HL-60/S4 treated with phorbol 12-myristate 13-acetate at 8.2 ng/mL for 4 days and 3 days (cell line): ENCODE data around the gene ZNF77.
"Not testable (repeated sequence)": the region's sequence is repeated elsewhere in the genome, so short reads cannot be mapped to it uniquely, and the experiment has no call there.

ENCODE experiments used
- in situ Hi-C: fragments of 300-500 bp; cut with MboI; formaldehyde crosslinking; loops from 2 replicates; pipeline ENCODE4 v1.15.0; 2022; ENCODE audit warnings: low sequenced_read_pairs

Gene ZNF77

DNA sequence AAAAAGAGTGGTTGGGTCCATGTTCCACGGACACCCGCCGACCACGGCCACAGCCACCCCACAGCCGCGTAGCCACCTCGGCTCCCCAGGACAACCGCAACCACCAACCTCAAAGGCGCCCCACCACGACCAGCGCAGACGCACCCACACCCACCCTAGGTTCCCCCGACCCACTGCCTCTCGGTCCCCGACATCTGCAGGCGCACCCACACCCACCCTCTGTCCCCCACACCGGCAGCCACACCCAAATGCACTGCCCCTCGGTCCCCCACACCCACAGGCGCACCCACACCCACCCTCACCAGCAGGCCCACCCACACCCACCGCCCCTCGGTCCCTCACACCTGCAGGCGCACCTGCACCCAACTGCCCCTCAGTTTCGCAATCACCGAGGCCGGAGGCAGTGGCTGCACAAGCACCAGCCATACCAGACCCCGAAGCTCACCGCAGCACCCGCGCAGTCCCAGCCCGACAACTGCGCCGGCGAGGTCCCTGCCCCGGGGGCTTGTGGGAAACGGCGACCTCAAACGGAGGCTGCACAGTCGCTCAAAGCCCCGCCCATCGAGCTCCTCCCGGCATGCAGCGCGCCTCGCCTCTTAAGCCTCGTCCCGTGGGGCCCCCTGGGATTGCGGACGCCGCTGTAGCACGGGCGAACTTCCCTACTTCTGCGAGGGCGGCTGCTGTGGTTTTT is 18.3 kb downstream of the ZNF77 start:
- in situ Hi-C loops = loop anchor here (25.0 kb wide), 1 partner anchor 89 kb away; the partner anchor contains the start of gene ZNF555

- in situ Hi-C loops = no loop called here
Measured at GRCh38 chr19:2923510-2923909, 21.3 kb downstream of the ZNF77 start.

GRCh38 chr19:2922987-2923386 is 21.8 kb downstream of the ZNF77 start:
- in situ Hi-C loops = no loop called here

DNA sequence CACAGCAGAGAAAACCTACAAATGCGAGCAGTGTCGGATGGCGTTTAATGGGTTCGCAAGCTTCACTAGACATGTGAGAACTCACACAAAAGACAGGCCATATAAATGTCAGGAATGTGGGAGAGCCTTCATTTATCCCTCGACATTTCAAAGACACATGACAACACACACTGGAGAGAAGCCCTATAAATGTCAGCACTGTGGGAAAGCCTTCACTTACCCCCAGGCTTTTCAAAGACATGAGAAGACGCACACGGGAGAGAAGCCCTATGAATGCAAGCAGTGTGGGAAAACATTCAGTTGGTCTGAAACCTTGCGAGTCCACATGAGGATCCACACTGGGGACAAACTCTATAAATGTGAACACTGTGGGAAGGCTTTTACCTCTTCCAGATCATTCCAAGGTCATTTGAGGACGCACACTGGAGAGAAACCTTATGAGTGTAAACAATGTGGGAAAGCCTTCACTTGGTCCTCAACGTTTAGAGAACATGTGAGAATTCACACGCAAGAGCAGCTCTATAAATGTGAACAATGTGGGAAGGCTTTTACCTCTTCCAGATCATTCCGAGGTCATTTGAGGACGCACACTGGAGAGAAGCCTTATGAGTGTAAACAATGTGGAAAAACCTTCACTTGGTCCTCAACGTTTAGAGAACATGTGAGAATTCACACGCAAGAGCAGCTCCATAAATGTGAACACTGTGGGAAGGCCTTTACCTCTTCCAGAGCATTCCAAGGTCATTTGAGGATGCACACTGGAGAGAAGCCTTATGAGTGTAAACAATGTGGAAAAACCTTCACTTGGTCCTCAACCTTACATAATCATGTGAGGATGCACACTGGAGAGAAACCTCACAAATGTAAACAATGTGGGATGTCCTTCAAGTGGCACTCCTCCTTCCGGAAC is 27.2 kb downstream of the ZNF77 start:
- in situ Hi-C loops = no loop called here

DNA sequence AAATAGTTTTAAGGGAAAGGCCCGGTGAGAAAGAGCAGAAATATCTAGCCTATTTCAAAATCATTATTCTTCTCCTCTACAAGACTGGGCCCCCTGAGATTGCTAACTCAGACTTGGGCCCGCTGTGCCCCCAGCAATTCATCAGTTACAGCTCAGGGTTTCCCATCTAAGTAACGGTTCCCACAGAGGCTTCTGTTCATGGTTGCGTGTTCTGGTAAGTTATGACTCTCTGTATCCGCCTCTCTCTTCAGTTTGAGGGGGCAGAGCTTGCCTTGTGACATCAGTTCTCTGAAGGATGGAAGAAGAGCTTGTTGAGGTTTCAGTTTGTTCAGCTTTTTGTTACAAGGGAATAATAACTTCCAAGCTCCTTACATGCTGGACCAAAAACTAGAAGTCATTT is 32.5 kb downstream of the ZNF77 start:
- in situ Hi-C loops = no loop called here

GRCh38 chr19:2906631-2907195 is 38.1 kb downstream of the ZNF77 start:
- in situ Hi-C loops = no loop called here

DNA sequence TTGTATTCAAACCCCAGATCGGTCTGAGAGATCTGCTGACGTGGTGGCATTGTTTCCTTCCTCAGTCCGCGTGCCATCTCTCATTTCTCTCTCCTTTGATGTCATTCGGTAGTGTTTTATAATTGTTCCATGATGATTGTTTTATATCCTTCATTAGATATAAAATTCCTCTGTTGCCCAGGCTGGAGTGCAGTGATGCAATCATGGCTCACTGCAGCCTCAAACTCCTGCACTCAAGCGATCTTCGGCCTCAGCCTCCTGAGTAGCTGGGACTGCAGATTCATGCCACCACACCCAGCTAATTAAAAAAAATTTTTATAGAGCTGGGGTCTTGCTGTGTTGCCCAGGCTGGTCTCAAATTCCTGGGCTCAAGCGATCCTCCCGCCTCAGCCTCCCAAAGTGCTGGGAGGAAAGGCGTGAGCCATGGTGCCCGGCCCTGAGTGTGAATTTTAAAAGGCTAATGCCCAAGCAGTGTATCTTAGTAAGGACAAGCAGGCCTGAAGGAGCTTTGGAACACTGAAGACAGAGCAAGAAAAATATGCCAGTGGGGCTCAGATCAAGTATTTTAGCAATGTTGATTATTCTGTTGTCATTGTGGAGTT is 38.8 kb downstream of the ZNF77 start:
- in situ Hi-C loops = no loop called here

- in situ Hi-C loops = not testable (repeated sequence)
Measured at GRCh38 chr19:2903326-2903725, 41.4 kb downstream of the ZNF77 start.

- in situ Hi-C loops = no loop called here
Measured at GRCh38 chr19:2902590-2903218, 42.1 kb downstream of the ZNF77 start.

DNA sequence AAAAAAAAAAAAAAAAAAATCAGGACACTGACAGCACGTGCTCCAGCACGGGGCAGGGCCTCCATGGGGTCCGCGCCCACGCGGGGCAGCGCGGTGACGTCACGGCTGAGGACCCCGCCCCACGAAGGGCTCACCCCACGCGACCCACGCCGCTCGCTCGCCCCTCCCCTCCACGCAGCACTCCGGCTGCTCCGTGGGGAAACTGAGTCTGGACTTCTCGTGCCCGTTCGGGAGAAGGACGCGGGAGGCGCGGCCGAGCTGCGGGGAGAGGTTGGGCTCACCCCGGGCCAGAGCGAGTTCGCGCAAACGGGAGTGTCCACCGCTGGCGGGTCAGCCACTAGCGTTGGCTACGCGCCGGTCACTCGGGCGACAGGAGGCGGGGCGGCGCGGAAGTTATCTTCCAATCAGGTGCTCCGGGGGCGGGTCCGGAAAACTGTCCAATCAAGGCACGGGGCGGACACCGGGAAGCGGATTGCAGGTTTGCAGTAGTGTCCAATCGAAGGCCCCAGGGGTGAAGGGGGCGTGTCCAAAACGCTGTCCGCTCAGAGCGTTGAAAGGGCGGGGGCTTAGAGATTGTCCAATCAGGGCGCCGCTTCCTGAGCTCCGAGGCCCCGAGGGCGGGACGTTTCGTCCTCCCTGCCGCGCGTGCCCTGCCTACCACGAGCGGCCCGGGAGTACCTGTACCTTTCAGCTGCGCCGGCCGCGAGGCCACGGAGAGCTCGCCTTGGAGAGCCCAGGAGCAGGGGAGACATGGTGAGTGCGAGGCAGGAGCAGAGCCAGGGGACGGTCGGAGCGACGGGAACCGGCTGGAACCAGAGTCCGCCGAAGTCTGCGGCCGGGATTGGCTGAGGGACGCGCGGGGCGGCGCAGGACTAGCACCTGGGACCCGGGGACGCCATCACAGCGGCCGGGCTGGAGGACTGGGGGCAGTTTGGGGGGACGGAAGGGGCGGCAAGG is 44.2 kb downstream of the ZNF77 start, which contains the start of gene ZNF57:
ZNF57 (plus strand) TSS at position 633 of the 957 bp plus-strand sequence; CDS start at position 751, 118 bp downstream.
- in situ Hi-C loops = no loop called here

DNA sequence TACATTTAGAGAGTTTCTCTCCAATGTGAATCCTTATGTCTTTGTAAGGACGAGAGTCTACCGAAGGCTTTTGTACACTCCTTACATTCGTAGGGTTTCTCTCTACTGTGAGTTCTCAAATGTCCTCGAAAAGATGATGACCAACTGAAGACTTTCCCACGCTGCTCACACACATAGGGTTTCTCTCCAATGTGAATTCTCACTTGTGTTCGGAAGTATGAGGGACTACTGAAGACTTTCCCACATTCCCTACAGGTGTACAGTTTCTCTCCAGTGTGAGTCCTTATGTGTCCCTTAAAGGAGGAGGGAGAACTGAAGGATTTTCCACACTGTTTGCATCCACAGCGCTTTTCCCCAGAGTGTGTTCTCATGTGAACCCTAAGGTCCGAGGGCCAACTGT is 48.1 kb downstream of the ZNF77 start:
- in situ Hi-C loops = no loop called here

DNA sequence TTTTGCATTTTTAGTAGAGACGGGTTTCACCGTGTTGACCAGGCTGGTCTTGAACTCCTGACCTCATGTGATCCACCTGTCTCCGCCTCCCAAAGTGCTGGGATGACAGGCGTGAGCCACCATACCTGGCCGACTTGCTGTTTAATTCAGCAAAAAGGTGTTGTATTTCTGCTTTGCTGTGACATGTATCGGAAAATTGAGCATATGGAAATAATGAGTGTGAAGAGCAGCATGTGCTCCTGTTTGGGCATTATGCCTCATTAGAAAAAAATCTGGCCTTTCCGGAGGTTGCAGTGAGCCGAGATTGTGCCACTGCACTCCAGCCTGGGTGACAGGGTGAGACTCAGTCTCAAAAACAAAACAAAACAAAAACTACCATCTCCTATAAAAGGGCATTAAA is 54.2 kb downstream of the ZNF77 start:
- in situ Hi-C loops = not testable (repeated sequence)

- in situ Hi-C loops = no loop called here
Measured at GRCh38 chr19:2888731-2889224, 56.0 kb downstream of the ZNF77 start.

DNA sequence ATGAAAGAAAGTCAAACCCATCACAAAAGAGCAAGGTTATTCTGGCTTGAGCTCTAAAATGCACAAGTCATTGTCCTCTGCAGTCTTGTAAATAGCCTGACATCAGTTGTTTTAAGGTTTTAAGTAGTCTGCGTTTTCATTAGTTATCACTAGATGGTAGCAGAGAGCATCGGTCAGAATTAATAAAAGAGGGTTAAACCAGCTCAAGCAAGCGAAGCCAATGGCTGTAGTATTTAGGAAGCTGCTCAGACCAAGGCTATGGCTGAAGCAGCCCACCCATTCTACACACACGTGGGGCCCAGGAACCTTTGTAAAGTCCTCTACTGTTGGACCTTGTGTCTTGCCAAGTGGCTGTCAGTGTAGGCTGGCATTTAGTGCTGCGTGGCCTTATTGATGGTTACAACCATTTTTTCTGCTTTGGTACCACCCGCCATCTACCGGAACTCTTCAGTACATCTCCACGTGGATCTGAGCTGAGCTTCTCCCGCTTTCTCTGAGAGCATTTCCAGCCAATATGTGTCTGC is 57.3 kb downstream of the ZNF77 start:
- in situ Hi-C loops = no loop called here

DNA sequence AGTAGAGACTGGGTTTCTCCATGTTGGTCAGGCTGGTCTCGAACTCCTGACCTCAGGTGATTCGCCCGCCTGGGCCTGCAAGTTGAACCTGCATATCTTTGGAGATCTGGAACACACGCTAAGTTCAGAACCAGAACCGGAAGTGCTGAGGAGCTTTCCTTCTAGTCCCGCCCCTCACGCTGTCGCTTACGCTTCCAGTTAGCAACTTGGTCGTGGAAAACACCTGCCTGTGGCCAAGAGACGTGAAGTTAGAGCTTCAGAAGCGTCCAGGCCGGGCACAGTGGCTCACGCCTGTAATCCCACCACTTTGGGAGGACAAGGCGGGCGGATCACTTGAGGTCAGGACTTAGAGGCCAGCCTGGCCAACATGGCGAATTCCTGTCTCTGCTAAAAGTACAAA is 59.0 kb downstream of the ZNF77 start:
- in situ Hi-C loops = no loop called here

- in situ Hi-C loops = no loop called here
Measured at GRCh38 chr19:2883686-2884439, 60.9 kb downstream of the ZNF77 start.
